Measurements from ENCODE around the gene TNFRSF19.

- TF ChIP-seq RXRA (IDR thresholded peaks at IDR 0.05; ENCODE audit: insufficient read depth, low read depth, low read length) = no peak
- TF ChIP-seq CTCF (IDR thresholded peaks at IDR 0.05; ENCODE audit: control extremely low read depth in 1 of 3, insufficient read depth in 1 of 3, low read depth in 1 of 3, low read length in 3 of 3) = no peak
- TF ChIP-seq ATF3 (IDR thresholded peaks at IDR 0.05; ENCODE audit: insufficient read depth, low read depth, low read length) = no peak
- no peak for TF ChIP-seq EZH2 (IDR thresholded peaks at IDR 0.05; ENCODE audit: low read depth, low read length, severe bottlenecking)
- no peak for TF ChIP-seq CEBPB (IDR thresholded peaks at IDR 0.05; ENCODE audit: low read depth, low read length)
- TF ChIP-seq RNF2 (IDR thresholded peaks at IDR 0.05; ENCODE audit: borderline replicate concordance, low read depth, low read length, missing control alignments, poor library complexity, severe bottlenecking) = no peak
- TF ChIP-seq PHF8 (conservative IDR thresholded peaks at IDR 0.05; ENCODE audit: low read depth, low read length) = no peak
- TF ChIP-seq MAFK (IDR thresholded peaks at IDR 0.05; ENCODE audit: low read depth, low read length) = no peak
- TF ChIP-seq FOSL1 (IDR thresholded peaks at IDR 0.05; ENCODE audit: insufficient read depth, low read depth, low read length) = no peak
- no peak for TF ChIP-seq SP4 (IDR thresholded peaks at IDR 0.05; ENCODE audit: low read length)
Measured at GRCh38 chr13:23724196-23724970, 154.2 kb downstream of the TNFRSF19 start.
